H9 (cell line): ENCODE data around the gene TEKT5. TPM values are rescaled to one million over a fixed set of nuclear protein-coding genes. Genes with fewer than 3 reads are reported as not detected.

ENCODE experiments used
- DNase-seq: peaks from one replicate; pipeline ENCODE4 v3.0.0-alpha.2; 2017
- H2AFZ ChIP-seq: one replicate; pipeline ENCODE4 v1.6.1; 2013; ENCODE audit warnings: mild to moderate bottlenecking, low read length, control low read depth, moderate library complexity
- H2AK5ac ChIP-seq: 2 replicates; pipeline ENCODE4 v1.6.1; 2013; ENCODE audit warnings: low read length, control low read depth, mixed read lengths; ENCODE audit not compliant: insufficient read length
- H2BK120ac ChIP-seq: one replicate; pipeline ENCODE4 v1.6.1; 2013; ENCODE audit warnings: low read depth, mild to moderate bottlenecking, low read length, control low read depth, inconsistent platforms; ENCODE audit not compliant: poor library complexity, severe bottlenecking
- H2BK12ac ChIP-seq: 2 replicates; pipeline ENCODE4 v1.6.1; 2013; ENCODE audit warnings: low read length, control low read depth, mixed read lengths, low read depth; ENCODE audit not compliant: insufficient read length
- H2BK15ac ChIP-seq: 2 replicates; pipeline ENCODE4 v1.6.1; 2013; ENCODE audit warnings: low read depth, low read length, control low read depth
- H2BK20ac ChIP-seq: one replicate; pipeline ENCODE4 v1.6.1; 2013; ENCODE audit warnings: low read depth, mild to moderate bottlenecking, low read length, control low read depth, inconsistent platforms; ENCODE audit not compliant: poor library complexity, severe bottlenecking
- H2BK5ac ChIP-seq: 2 replicates; pipeline ENCODE4 v1.6.1; 2013; ENCODE audit warnings: low read length, control low read depth, mixed read lengths; ENCODE audit not compliant: insufficient read length
- H3K14ac ChIP-seq: 2 replicates; pipeline ENCODE4 v1.6.1; 2013; ENCODE audit warnings: low read length, control low read depth; ENCODE audit not compliant: insufficient read depth
- H3K18ac ChIP-seq: 2 replicates; pipeline ENCODE4 v1.6.1; 2013; ENCODE audit warnings: low read depth, mild to moderate bottlenecking, mixed read lengths, low read length, control low read depth; ENCODE audit not compliant: insufficient read length
- H3K23ac ChIP-seq: 2 replicates; pipeline ENCODE4 v1.6.1; 2013; ENCODE audit warnings: low read length, control low read depth, mixed read lengths, low read depth; ENCODE audit not compliant: insufficient read length
- H3K23me2 ChIP-seq: 2 replicates; pipeline ENCODE4 v1.6.1; 2013; ENCODE audit warnings: low read depth, mild to moderate bottlenecking, mixed read lengths, low read length, control low read depth; ENCODE audit not compliant: insufficient read length, poor library complexity, severe bottlenecking
- H3K27ac ChIP-seq: 2 replicates; pipeline ENCODE4 v1.5.1; 2013; ENCODE audit warnings: low read length, control low read depth, mixed read lengths, low read depth; ENCODE audit not compliant: insufficient read length
- H3K27me3 ChIP-seq: 2 replicates; pipeline ENCODE4 v1.6.1; 2013; ENCODE audit warnings: low read length, control low read depth, inconsistent platforms; ENCODE audit not compliant: insufficient read depth
- H3K4ac ChIP-seq: 2 replicates; pipeline ENCODE4 v1.6.1; 2013; ENCODE audit warnings: low read depth, mild to moderate bottlenecking, control low read depth, inconsistent platforms, low read length, moderate library complexity
- H3K4me1 ChIP-seq: 2 replicates; pipeline ENCODE4 v1.6.1; 2013; ENCODE audit warnings: low read length, control low read depth, inconsistent platforms; ENCODE audit not compliant: insufficient read depth
- H3K4me2 ChIP-seq: 2 replicates; pipeline ENCODE4 v1.6.1; 2013; ENCODE audit warnings: low read length, control low read depth, mixed read lengths; ENCODE audit not compliant: insufficient read length, insufficient read depth
- H3K56ac ChIP-seq: 2 replicates; pipeline ENCODE4 v1.6.1; 2013; ENCODE audit warnings: low read depth, mild to moderate bottlenecking, mixed read lengths, low read length, control low read depth; ENCODE audit not compliant: insufficient read length
- H3K79me1 ChIP-seq: 2 replicates; pipeline ENCODE4 v1.6.1; 2013; ENCODE audit warnings: low read depth, mild to moderate bottlenecking, moderate library complexity, low read length, control low read depth, inconsistent platforms; ENCODE audit not compliant: insufficient read depth, poor library complexity, severe bottlenecking
- H3K79me2 ChIP-seq: 2 replicates; pipeline ENCODE4 v1.6.1; 2013; ENCODE audit warnings: low read length, control low read depth, inconsistent platforms; ENCODE audit not compliant: insufficient read depth
- H3K9ac ChIP-seq: 2 replicates; pipeline ENCODE4 v1.6.1; 2013; ENCODE audit warnings: low read length, control low read depth, mixed read lengths; ENCODE audit not compliant: insufficient read length; ENCODE audit errors: extremely low read depth
- H3K9me3 ChIP-seq: one replicate; pipeline ENCODE4 v1.6.1; 2013; ENCODE audit warnings: low read depth, low read length, inconsistent platforms; ENCODE audit not compliant: control insufficient read depth
- H3T11ph ChIP-seq: one replicate; pipeline ENCODE4 v1.6.1; 2013; ENCODE audit warnings: mild to moderate bottlenecking, low read length, control low read depth, inconsistent platforms
- H4K20me1 ChIP-seq: one replicate; pipeline ENCODE4 v1.6.1; 2013; ENCODE audit not compliant: control insufficient read depth, insufficient read length, insufficient read depth
- H4K5ac ChIP-seq: 2 replicates; pipeline ENCODE4 v1.6.1; 2013; ENCODE audit warnings: low read depth, mild to moderate bottlenecking, mixed read lengths, low read length, control low read depth; ENCODE audit not compliant: insufficient read length
- H4K8ac ChIP-seq: replicated peaks from 2 replicates; pipeline ENCODE4 v1.6.1; 2013; ENCODE audit warnings: low read length, control low read depth, mixed read lengths, low read depth; ENCODE audit not compliant: insufficient read length
- H4K91ac ChIP-seq: 2 replicates; pipeline ENCODE4 v1.6.1; 2013; ENCODE audit warnings: low read depth, mild to moderate bottlenecking, moderate library complexity, mixed read lengths, low read length, control low read depth; ENCODE audit not compliant: insufficient read length
- H3K27ac Mint-ChIP-seq, 3 experiments: 2 replicates in 2 of 3; 3 replicates in 1 of 3; pipeline ENCODE4 v1.8.0; 2020 to 2021; ENCODE audit warnings: mixed read lengths in 3 of 3, mild to moderate bottlenecking in 1 of 3, moderate library complexity in 1 of 3
- H3K27me3 Mint-ChIP-seq: 2 replicates; pipeline ENCODE4 v1.8.0; 2021; ENCODE audit warnings: low read depth, mild to moderate bottlenecking, moderate library complexity, mixed read lengths
- H3K36me3 Mint-ChIP-seq, 3 experiments: 2 replicates in 2 of 3; 3 replicates in 1 of 3; pipeline ENCODE4 v1.8.0; 2020 to 2021; ENCODE audit warnings: low read depth in 3 of 3, mixed read lengths in 3 of 3; ENCODE audit not compliant: insufficient read depth in 1 of 3
- H3K4me1 Mint-ChIP-seq, 2 experiments: 2 replicates each; pipeline ENCODE4 v1.8.0; 2020; ENCODE audit warnings: mixed read lengths in 2 of 2
- H3K4me3 Mint-ChIP-seq, 2 experiments: 2 replicates in 1 of 2; 3 replicates in 1 of 2; pipeline ENCODE4 v1.8.0; 2020 to 2021; ENCODE audit warnings: mild to moderate bottlenecking in 2 of 2, mixed read lengths in 2 of 2, moderate library complexity in 1 of 2
- H3K9me3 Mint-ChIP-seq, 2 experiments: 2 replicates in 1 of 2; 3 replicates in 1 of 2; pipeline ENCODE4 v1.8.0; 2020; ENCODE audit warnings: mild to moderate bottlenecking in 2 of 2, mixed read lengths in 2 of 2, moderate library complexity in 1 of 2
- WGBS: extraction: QIAGEN DNeasy Blood & Tissue Kit; methylation state at CpG from one replicate; pipeline ENCODE4 v1.1.7; 2013; ENCODE audit warnings: missing lambda C conversion rate, low lambda C conversion rate, mixed read lengths; ENCODE audit not compliant: insufficient read length; ENCODE audit errors: extremely low coverage; 5-methylcytosine and 5-hydroxymethylcytosine counted together
- total RNA-seq: library from RNA; stranded (reverse); gene quantifications from 2 replicates; pipeline ENCODE4 v1.2.1, GENCODE V29; 2021
- TF ChIP-seq, protein P1 (sequence below): fragments of 200-600 bp; sonication (generic); conservative IDR thresholded peaks from 3 replicates; pipeline ENCODE4 v1.8.0; 2021; ENCODE audit warnings: antibody characterized with exemption, mild to moderate bottlenecking

The TEKT5 gene
- total RNA-seq, 1 experiment from 2014 or later = 0.31 TPM

DNA sequence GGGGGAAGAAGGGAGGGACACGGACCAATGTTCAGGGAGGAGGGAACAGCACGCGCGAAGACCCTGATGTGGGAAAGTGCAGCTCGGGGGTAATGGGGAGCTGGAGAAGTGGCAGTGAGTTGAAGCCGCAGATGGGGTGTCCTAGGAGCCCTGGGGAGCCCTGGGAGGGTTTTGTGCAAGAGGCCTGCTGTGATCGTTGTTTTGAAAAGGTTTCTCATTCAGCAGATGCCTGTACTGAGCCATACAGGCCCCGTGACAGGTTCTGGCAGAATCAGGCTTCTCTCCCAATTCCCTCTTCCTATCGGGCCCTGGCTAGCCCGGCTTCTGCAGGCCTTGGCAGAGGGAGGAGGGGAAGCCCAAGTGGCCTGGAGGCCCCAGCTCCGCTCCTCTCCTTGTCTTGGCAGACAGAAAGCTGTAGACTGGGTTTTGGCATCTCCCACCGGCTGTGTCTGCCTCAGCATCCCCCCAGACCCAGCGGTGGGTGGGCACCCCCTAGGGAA is 76.0 kb downstream of the TEKT5 start:
- Histone ChIP-seq H2BK20ac (no peak overlapping the region), H4K91ac (no peak overlapping the region), H3K27me3 (no peaks in the 10 kb centered on the region), H2AK5ac (no peak overlapping the region), H3K4me2 (peak overlapping the region; percentile 24), H3K79me2 (no peaks in the 10 kb centered on the region), H3K9me3 (no peaks in the 10 kb centered on the region), H3K27ac (no peak overlapping the region), H4K20me1 (no peaks in the 10 kb centered on the region), H2AFZ (no peak overlapping the region), H2BK5ac (no peak overlapping the region), H3K4ac (no peak overlapping the region; the same call in 1 of the 2 replicates), H4K5ac (no peak overlapping the region), H2BK15ac (no peak overlapping the region), H3K23me2 (peaks cover 4% of the 10 kb centered on the region), H3K9ac (no peak overlapping the region), H4K8ac (no peak overlapping the region), H3K4me1 (peaks cover 10% of the 10 kb centered on the region; the same call in 1 of the 2 replicates), H2BK12ac (no peak overlapping the region), H3T11ph (no peak overlapping the region), H3K79me1 (no peaks in the 10 kb centered on the region), H3K14ac (no peak overlapping the region), H3K56ac (no peak overlapping the region), H2BK120ac (no peak overlapping the region), H3K18ac (no peak overlapping the region), H3K23ac (no peak overlapping the region)
- H3K4me1 Mint-ChIP-seq = peaks cover 33 to 45% of the 10 kb centered on the region in 2 experiments
- H3K9me3 Mint-ChIP-seq = no peaks in the 10 kb centered on the region
- no peak overlapping the region for H3K27ac Mint-ChIP-seq
- H3K4me3 Mint-ChIP-seq = peak overlapping the region in 1 of 2 experiments; percentile 64; a peak in 2 of 5 replicates
- no peak for DNase-seq
- TF ChIP-seq, protein P1, sequence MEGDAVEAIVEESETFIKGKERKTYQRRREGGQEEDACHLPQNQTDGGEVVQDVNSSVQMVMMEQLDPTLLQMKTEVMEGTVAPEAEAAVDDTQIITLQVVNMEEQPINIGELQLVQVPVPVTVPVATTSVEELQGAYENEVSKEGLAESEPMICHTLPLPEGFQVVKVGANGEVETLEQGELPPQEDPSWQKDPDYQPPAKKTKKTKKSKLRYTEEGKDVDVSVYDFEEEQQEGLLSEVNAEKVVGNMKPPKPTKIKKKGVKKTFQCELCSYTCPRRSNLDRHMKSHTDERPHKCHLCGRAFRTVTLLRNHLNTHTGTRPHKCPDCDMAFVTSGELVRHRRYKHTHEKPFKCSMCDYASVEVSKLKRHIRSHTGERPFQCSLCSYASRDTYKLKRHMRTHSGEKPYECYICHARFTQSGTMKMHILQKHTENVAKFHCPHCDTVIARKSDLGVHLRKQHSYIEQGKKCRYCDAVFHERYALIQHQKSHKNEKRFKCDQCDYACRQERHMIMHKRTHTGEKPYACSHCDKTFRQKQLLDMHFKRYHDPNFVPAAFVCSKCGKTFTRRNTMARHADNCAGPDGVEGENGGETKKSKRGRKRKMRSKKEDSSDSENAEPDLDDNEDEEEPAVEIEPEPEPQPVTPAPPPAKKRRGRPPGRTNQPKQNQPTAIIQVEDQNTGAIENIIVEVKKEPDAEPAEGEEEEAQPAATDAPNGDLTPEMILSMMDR = no peak
- H3K27me3 Mint-ChIP-seq = no peaks in the 10 kb centered on the region; the same call in 1 of the 2 replicates
- no CpG with 5 or more reads among the region's 13 CpGs for WGBS
- H3K36me3 Mint-ChIP-seq = no peaks in the 10 kb centered on the region
